Sigmoid colon (tissue), 7 donors: ENCODE measurements around the gene FAM186B. TPM values are rescaled to one million over a fixed set of nuclear protein-coding genes. Genes with fewer than 3 reads are reported as not detected.

ENCODE experiments used
- DNase-seq: peaks from one replicate; pipeline ENCODE4 v3.0.0-alpha.2; 2019
- H3K27ac ChIP-seq, 4 donors: fragments of 200-600 bp; sonication (generic); one replicate each; pipeline ENCODE4 v1.5.1; 2016 to 2019; ENCODE audit warnings: mild to moderate bottlenecking in 1 of 4
- H3K27me3 ChIP-seq, 3 donors: fragments of 200-600 bp; sonication (generic); one replicate each; pipeline ENCODE4 v1.5.1; 2019; ENCODE audit warnings: mild to moderate bottlenecking in 1 of 3
- H3K36me3 ChIP-seq, 4 donors: fragments of 200-600 bp; sonication (generic); one replicate each; pipeline ENCODE4 v1.5.1; 2016 to 2019
- H3K4me1 ChIP-seq, 4 donors: fragments of 200-600 bp; sonication (generic); one replicate each; pipeline ENCODE4 v1.5.1; 2017 to 2019
- H3K4me3 ChIP-seq, 4 donors: fragments of 200-600 bp; sonication (generic); one replicate each; pipeline ENCODE4 v1.5.1; 2017 to 2019; ENCODE audit warnings: mild to moderate bottlenecking in 2 of 4, moderate library complexity in 1 of 4
- H3K9me3 ChIP-seq, 4 donors: fragments of 200-600 bp in 3 of 4; sonication (generic) in 3 of 4; one replicate each; pipeline versions ENCODE4 v1.5.1 to v1.6.1; 2013 to 2019
- CTCF ChIP-seq, 4 experiments: fragments of 450-650 bp in 3 of 4; fragments of 200-600 bp in 1 of 4; IDR thresholded peaks; one replicate each; pipeline ENCODE4 v1.5.1; 2016 to 2019; ENCODE audit warnings: antibody characterized with exemption in 4 of 4, mild to moderate bottlenecking in 3 of 4, moderate library complexity in 2 of 4
- EP300 ChIP-seq, 4 donors: sonication (generic); formaldehyde crosslinking; IDR thresholded peaks; one replicate each; pipeline ENCODE4 v1.6.1; 2017; ENCODE audit warnings: antibody characterized with exemption in 4 of 4
- POLR2A ChIP-seq, 2 donors: fragments of 450-650 bp; IDR thresholded peaks; one replicate each; pipeline ENCODE4 v1.6.1; 2016; ENCODE audit warnings: antibody characterized with exemption in 2 of 2, mild to moderate bottlenecking in 2 of 2, moderate library complexity in 2 of 2
- POLR2AphosphoS5 ChIP-seq, 4 donors: sonication (generic); formaldehyde crosslinking; IDR thresholded peaks; one replicate each; pipeline ENCODE4 v1.6.1; 2017; ENCODE audit warnings: antibody characterized with exemption in 4 of 4
- WGBS, 2 donors: extraction: QIAGEN DNeasy Blood & Tissue Kit; methylation state at CpG; one replicate each; pipeline ENCODE4 v1.1.7; 2013; 5-methylcytosine and 5-hydroxymethylcytosine counted together
- intact Hi-C: fragments of 100-400 bp; cut with DNase I; formaldehyde crosslinking; loops from one replicate; pipeline ENCODE4 v1.15.1; 2023
- polyA plus RNA-seq, 3 donors: library from polyadenylated mRNA; stranded (reverse); fragments of 200-250 nt; gene quantifications; one replicate each; pipeline ENCODE4 v1.2.3, GENCODE V29; 2013
- total RNA-seq, 4 donors: library from RNA; depleted of rRNA; stranded (reverse); fragments of >200 nt; gene quantifications; one replicate each; pipeline ENCODE4 v1.1.0, GENCODE V29; 2016
- donor health status: healthy with polysubstance abuse.
- donor health status: Bipolar disorder and iron deficiency.
- donor health status: healthy.

Gene FAM186B
- total and polyA plus RNA-seq, 7 donors = 0.16 to 0.54 (median 0.22) TPM; not detected in 4

DNA sequence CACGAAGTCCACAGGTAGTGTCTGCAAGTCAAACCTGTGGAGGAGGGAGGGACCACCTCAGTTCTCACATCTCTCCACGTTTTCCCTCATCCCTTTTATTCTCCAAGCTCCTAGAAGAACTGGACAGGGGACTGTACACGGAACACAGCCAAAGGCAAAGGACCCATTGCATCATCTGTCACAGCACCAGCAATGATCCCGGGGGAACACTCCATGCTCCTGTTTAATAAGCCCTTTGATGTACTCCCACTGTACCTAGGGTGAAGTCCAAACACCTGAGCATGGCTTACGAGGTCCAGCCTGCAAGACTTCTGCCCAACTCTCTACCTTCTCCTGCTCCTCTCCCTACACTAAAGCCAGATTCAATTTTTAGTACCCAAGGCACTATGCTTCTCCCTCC is 44.5 kb upstream of the FAM186B start:
- Histone ChIP-seq H3K4me3 (no peak overlapping the region), H3K36me3 (peaks cover 9 to 81% (median 24%) of the 10 kb centered on the region in 4 donors), H3K27me3 (no peaks in the 10 kb centered on the region), H3K27ac (no peak overlapping the region), H3K4me1 (peaks cover 0 to 14% (median 3%) of the 10 kb centered on the region in 4 donors), H3K9me3 (no peaks in the 10 kb centered on the region)
- TF ChIP-seq POLR2A (IDR thresholded peaks at IDR 0.05) (no peak), POLR2AphosphoS5 (IDR thresholded peaks at IDR 0.05) (no peak), CTCF (IDR thresholded peaks at IDR 0.05) (no peak), EP300 (IDR thresholded peaks at IDR 0.05) (no peak)
- intact Hi-C loops = no loop called here
- no peak for DNase-seq
- 77 to 86% methylated on average over 5 of the region's 5 CpGs for WGBS, 2 donors

DNA sequence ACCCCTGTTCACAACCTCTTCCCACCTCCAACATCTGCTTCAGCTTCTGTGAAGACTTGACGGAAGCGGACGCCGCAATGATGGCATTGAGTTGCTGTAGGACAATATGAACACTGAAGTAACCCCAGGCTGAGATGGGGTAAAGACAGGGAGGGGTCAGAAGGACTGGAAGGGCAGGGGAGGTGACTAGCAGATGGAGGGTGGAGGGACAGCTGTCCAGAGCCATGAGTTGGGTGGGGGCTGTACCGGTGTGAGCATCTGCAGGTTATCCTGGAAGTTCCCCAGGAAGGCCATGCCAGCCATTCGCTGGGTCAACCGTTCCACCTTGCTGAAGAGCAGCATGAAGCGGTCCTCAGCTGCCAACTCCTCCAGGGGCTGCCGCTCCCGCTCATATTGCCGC is 44.0 kb upstream of the FAM186B start:
- DNase-seq = no peak
- intact Hi-C loops = no loop called here
- peaks cover 9 to 77% (median 23%) of the 10 kb centered on the region in 4 donors for H3K36me3 ChIP-seq
- no peak overlapping the region for H3K27ac ChIP-seq
- no peaks in the 10 kb centered on the region for H3K9me3 ChIP-seq
- H3K4me1 ChIP-seq = peaks cover 0 to 18% (median 7%) of the 10 kb centered on the region in 4 donors
- WGBS, 2 donors = 95 to 96% methylated on average over 11 of the region's 11 CpGs
- TF ChIP-seq CTCF (IDR thresholded peaks at IDR 0.05) (no peak), POLR2AphosphoS5 (IDR thresholded peaks at IDR 0.05) (no peak), EP300 (IDR thresholded peaks at IDR 0.05) (no peak), POLR2A (IDR thresholded peaks at IDR 0.05) (no peak)
- no peaks in the 10 kb centered on the region for H3K27me3 ChIP-seq
- H3K4me3 ChIP-seq = no peak overlapping the region

GRCh38 chr12:49648712-49649003 is 43.2 kb upstream of the FAM186B start:
- H3K4me3 ChIP-seq = no peak overlapping the region
- no peak overlapping the region for H3K27ac ChIP-seq
- WGBS, 2 donors = 55 to 76% methylated on average over 3 of the region's 3 CpGs
- H3K27me3 ChIP-seq = no peaks in the 10 kb centered on the region
- H3K9me3 ChIP-seq = no peaks in the 10 kb centered on the region
- intact Hi-C loops = no loop called here
- peaks cover 0 to 22% (median 10%) of the 10 kb centered on the region in 4 donors for H3K4me1 ChIP-seq
- TF ChIP-seq POLR2A (IDR thresholded peaks at IDR 0.05) (no peak), POLR2AphosphoS5 (IDR thresholded peaks at IDR 0.05) (no peak), EP300 (IDR thresholded peaks at IDR 0.05) (no peak), CTCF (IDR thresholded peaks at IDR 0.05) (no peak)
- DNase-seq = no peak
- H3K36me3 ChIP-seq = peaks cover 16 to 77% (median 21%) of the 10 kb centered on the region in 4 donors

GRCh38 chr12:49647827-49648711 is 42.6 kb upstream of the FAM186B start:
- peaks cover 0 to 22% (median 10%) of the 10 kb centered on the region in 4 donors for H3K4me1 ChIP-seq

More at GRCh38 chr12:49647827-49648711, 42.6 kb upstream of the FAM186B start:
- Histone ChIP-seq H3K9me3 (no peaks in the 10 kb centered on the region), H3K27me3 (no peaks in the 10 kb centered on the region), H3K27ac (peak overlapping the region in 3 of 4 donors; percentile 4 to 40 (median 19)), H3K36me3 (peaks cover 12 to 77% (median 20%) of the 10 kb centered on the region in 4 donors), H3K4me3 (no peak overlapping the region)
- intact Hi-C loops = no loop called here
- WGBS, 2 donors = 84 to 88% methylated on average over 15 of the region's 15 CpGs
- no peak for DNase-seq
- TF ChIP-seq POLR2AphosphoS5 (IDR thresholded peaks at IDR 0.05) = no peak
- TF ChIP-seq CTCF (IDR thresholded peaks at IDR 0.05) = no peak
- TF ChIP-seq POLR2A (IDR thresholded peaks at IDR 0.05) = no peak
- no peak for TF ChIP-seq EP300 (IDR thresholded peaks at IDR 0.05)
